HEK293 (cell line): Measurements from ENCODE around the gene GDPGP1.

ENCODE experiments used
- CTCF ChIA-PET: fragments of 350-600 bp; formaldehyde crosslinking; extraction: SDS; loops from one replicate; lab custom pipeline; 2021; ENCODE audit warnings: antibody characterized with exemption; lab: Yijun Ruan, JAX
- POLR2A ChIA-PET: fragments of 300-600 bp; formaldehyde crosslinking; extraction: SDS; loops from one replicate; lab custom pipeline; 2020; ENCODE audit warnings: antibody characterized with exemption, inconsistent platforms; lab: Yijun Ruan, JAX
- H3K27ac ChIP-seq: fragments of 200-500 bp; sonication (Bioruptor generic); 2 replicates; pipeline ENCODE4 v1.5.1; 2014; ENCODE audit warnings: low read depth, low read length, control low read depth, inconsistent platforms; ENCODE audit errors: extremely low read depth
- H3K36me3 ChIP-seq, 2 experiments: fragments of 200-500 bp in 1 of 2; sonication (Bioruptor generic) in 1 of 2; 1 replicate in 1 of 2; 2 replicates in 1 of 2; pipeline ENCODE4 v1.5.1; 2014 to 2017; ENCODE audit warnings: inconsistent platforms in 2 of 2, low read length in 2 of 2; ENCODE audit not compliant: control insufficient read depth in 2 of 2, insufficient read depth in 1 of 2
- H3K4me1 ChIP-seq: fragments of 200-500 bp; sonication (Bioruptor generic); 2 replicates; pipeline ENCODE4 v1.5.1; 2014; ENCODE audit warnings: mild to moderate bottlenecking, low read length, inconsistent platforms; ENCODE audit not compliant: control insufficient read depth, insufficient read depth
- H3K4me3 ChIP-seq: 2 replicates; pipeline ENCODE4 v1.5.1; 2011; ENCODE audit warnings: low read depth, mild to moderate bottlenecking, control low read depth, low read length, moderate library complexity
- H3K9me3 ChIP-seq: fragments of 200-500 bp; sonication (Bioruptor generic); 2 replicates; pipeline ENCODE4 v1.5.1; 2014; ENCODE audit warnings: low read depth, low read length, inconsistent platforms; ENCODE audit not compliant: control insufficient read depth, insufficient read depth
- BCL11A ChIP-seq: fragments of 450-650 bp; formaldehyde crosslinking; IDR thresholded peaks from 2 replicates; pipeline ENCODE4 v1.5.1; 2016; ENCODE audit warnings: low read depth, missing biosample characterization, missing genetic modification characterization
- KLF7 ChIP-seq: fragments of 450-650 bp; formaldehyde crosslinking; IDR thresholded peaks from 2 replicates; pipeline ENCODE4 v1.5.1; 2016; ENCODE audit warnings: missing biosample characterization, missing genetic modification characterization, borderline replicate concordance
- REST ChIP-seq: fragments of 450-650 bp; formaldehyde crosslinking; IDR thresholded peaks from 2 replicates; pipeline ENCODE4 v1.5.1; 2016; ENCODE audit warnings: missing biosample characterization, missing genetic modification characterization
- SCRT1 ChIP-seq: fragments of 450-650 bp; formaldehyde crosslinking; IDR thresholded peaks from 2 replicates; pipeline ENCODE4 v1.5.1; 2016; ENCODE audit warnings: missing biosample characterization, missing genetic modification characterization, borderline replicate concordance
- SP2 ChIP-seq: fragments of 450-650 bp; formaldehyde crosslinking; IDR thresholded peaks from 2 replicates; pipeline ENCODE4 v1.5.1; 2016; ENCODE audit warnings: missing biosample characterization, missing genetic modification characterization
- SP3 ChIP-seq: fragments of 450-650 bp; formaldehyde crosslinking; IDR thresholded peaks from 2 replicates; pipeline ENCODE4 v1.5.1; 2016; ENCODE audit warnings: missing biosample characterization, missing genetic modification characterization
- TRIM28 ChIP-seq: IDR thresholded peaks from 2 replicates; pipeline ENCODE4 v1.6.1; 2011; ENCODE audit warnings: low read length, control low read depth, borderline replicate concordance
- ZBTB49 ChIP-seq: fragments of 450-650 bp; formaldehyde crosslinking; IDR thresholded peaks from 2 replicates; pipeline ENCODE4 v1.5.1; 2016; ENCODE audit warnings: missing biosample characterization, missing genetic modification characterization, low read depth
- ZBTB6 ChIP-seq: fragments of 450-650 bp; formaldehyde crosslinking; IDR thresholded peaks from 2 replicates; pipeline ENCODE4 v1.5.1; 2017; ENCODE audit warnings: missing biosample characterization, missing genetic modification characterization
- ZFHX2 ChIP-seq: fragments of 450-650 bp; formaldehyde crosslinking; conservative IDR thresholded peaks from 2 replicates; pipeline ENCODE4 v1.5.1; 2016; ENCODE audit warnings: missing biosample characterization, missing genetic modification characterization
- ZNF16 ChIP-seq: fragments of 450-650 bp; formaldehyde crosslinking; IDR thresholded peaks from 2 replicates; pipeline ENCODE4 v1.5.1; 2016; ENCODE audit warnings: low read depth, missing biosample characterization, missing genetic modification characterization
- ZNF239 ChIP-seq: fragments of 450-650 bp; formaldehyde crosslinking; IDR thresholded peaks from 2 replicates; pipeline ENCODE4 v1.5.1; 2016; ENCODE audit warnings: missing biosample characterization, missing genetic modification characterization
- ZNF292 ChIP-seq: fragments of 450-650 bp; formaldehyde crosslinking; IDR thresholded peaks from 2 replicates; pipeline ENCODE4 v1.5.1; 2016; ENCODE audit warnings: low read depth, missing biosample characterization, missing genetic modification characterization, borderline replicate concordance
- ZNF311 ChIP-seq: fragments of 450-650 bp; formaldehyde crosslinking; IDR thresholded peaks from 2 replicates; pipeline ENCODE4 v1.5.1; 2017; ENCODE audit warnings: missing biosample characterization, missing genetic modification characterization, borderline replicate concordance
- ZNF48 ChIP-seq: fragments of 450-650 bp; formaldehyde crosslinking; IDR thresholded peaks from 2 replicates; pipeline ENCODE4 v1.5.1; 2016; ENCODE audit warnings: missing biosample characterization, missing genetic modification characterization
- ZNF521 ChIP-seq: fragments of 450-650 bp; formaldehyde crosslinking; IDR thresholded peaks from 2 replicates; pipeline ENCODE4 v1.5.1; 2017; ENCODE audit warnings: missing biosample characterization, mild to moderate bottlenecking, missing genetic modification characterization
- ZNF544 ChIP-seq: fragments of 450-650 bp; formaldehyde crosslinking; IDR thresholded peaks from 2 replicates; pipeline ENCODE4 v1.5.0; 2017; ENCODE audit warnings: missing biosample characterization, missing genetic modification characterization
- ZNF549 ChIP-seq: fragments of 450-650 bp; IDR thresholded peaks from 2 replicates; pipeline ENCODE4 v1.5.1; 2018; ENCODE audit warnings: missing biosample characterization, missing genetic modification characterization, mild to moderate bottlenecking, inconsistent platforms, moderate library complexity
- ZNF624 ChIP-seq: fragments of 450-650 bp; formaldehyde crosslinking; IDR thresholded peaks from 2 replicates; pipeline ENCODE4 v1.5.1; 2017; ENCODE audit warnings: missing biosample characterization, missing genetic modification characterization
- ZNF654 ChIP-seq: fragments of 450-650 bp; formaldehyde crosslinking; IDR thresholded peaks from 2 replicates; pipeline ENCODE4 v1.5.1; 2016; ENCODE audit warnings: low read depth, missing biosample characterization, missing genetic modification characterization
- ZNF677 ChIP-seq: fragments of 450-650 bp; IDR thresholded peaks from 2 replicates; pipeline ENCODE4 v1.5.0; 2018; ENCODE audit warnings: missing biosample characterization, mild to moderate bottlenecking, missing genetic modification characterization, moderate library complexity
- ZSCAN23 ChIP-seq: fragments of 450-650 bp; formaldehyde crosslinking; IDR thresholded peaks from 2 replicates; pipeline ENCODE4 v1.5.1; 2016; ENCODE audit warnings: missing biosample characterization, missing genetic modification characterization

Gene GDPGP1

GRCh38 chr15:90239371-90239770, 5.4 kb downstream of the GDPGP1 start:
- Histone ChIP-seq H3K36me3 (peaks cover 14 to 22% of the 10 kb centered on the region in 2 experiments; a peak in 2 of 3 replicates), H3K27ac (no peak overlapping the region), H3K9me3 (no peaks in the 10 kb centered on the region), H3K4me1 (no peaks in the 10 kb centered on the region), H3K4me3 (no peak overlapping the region)
- TF ChIP-seq ZNF521 (tag by site-specific recombination) (no peak), ZNF48 (tag by site-specific recombination) (no peak), ZNF549 (tag by site-specific recombination) (no peak), ZNF677 (no peak), REST (tag by site-specific recombination) (no peak), ZSCAN23 (no peak), ZNF292 (tag by site-specific recombination) (no peak), ZNF624 (no peak), SP2 (no peak), ZFHX2 (no peak), ZBTB49 (tag by site-specific recombination) (no peak), KLF7 (tag by site-specific recombination) (no peak)
- ChIA-PET POLR2A (interaction anchor here (1.3 kb wide), 1 partner anchor 10 kb away, joined by 3 read pairs; the partner anchor contains the start of gene TTLL13), CTCF (no interaction called here)

GRCh38 chr15:90240856-90241255, 6.8 kb downstream of the GDPGP1 start:
- Histone ChIP-seq H3K27ac (no peak overlapping the region), H3K4me3 (no peak overlapping the region), H3K9me3 (no peaks in the 10 kb centered on the region), H3K36me3 (peaks cover 14 to 22% of the 10 kb centered on the region in 2 experiments; a peak in 2 of 3 replicates), H3K4me1 (no peaks in the 10 kb centered on the region)
- ChIA-PET CTCF (interaction anchor here (0.6 to 0.9 kb wide), 2 partner anchors 60 to 128 kb away, joined by 3 read pairs; no protein-coding TSS in a partner anchor), POLR2A (interaction anchor here (0.6 kb wide), 1 partner anchor 8 kb away, joined by 6 read pairs; the partner anchor contains the start of gene TTLL13)
- TF ChIP-seq ZNF16 (tag by site-specific recombination) (no peak), SP3 (tag by site-specific recombination) (no peak)

GRCh38 chr15:90241343-90242192, 7.6 kb downstream of the GDPGP1 start:
- POLR2A ChIA-PET, result interaction anchor here (0.6 kb wide), 1 partner anchor 343 kb away, joined by 3 read pairs; no protein-coding TSS in a partner anchor

More at GRCh38 chr15:90241343-90242192, 7.6 kb downstream of the GDPGP1 start:
- Histone ChIP-seq H3K4me1 (no peaks in the 10 kb centered on the region), H3K4me3 (no peak overlapping the region), H3K9me3 (no peaks in the 10 kb centered on the region), H3K36me3 (peaks cover 14 to 22% of the 10 kb centered on the region in 2 experiments; a peak in 2 of 3 replicates), H3K27ac (no peak overlapping the region)
- no peak for TF ChIP-seq ZNF311
- TF ChIP-seq SCRT1 (tag by site-specific recombination), result no peak
- no peak for TF ChIP-seq ZNF654 (tag by site-specific recombination)
- TF ChIP-seq ZBTB6, result no peak
- no peak for TF ChIP-seq ZNF521 (tag by site-specific recombination)
- no peak for TF ChIP-seq ZNF239 (tag by site-specific recombination)
- TF ChIP-seq ZNF624, result no peak
- no peak for TF ChIP-seq BCL11A (tag by site-specific recombination)
- no peak for TF ChIP-seq ZNF544 (tag by site-specific recombination)
- TF ChIP-seq TRIM28, result no peak
- CTCF ChIA-PET, result interaction anchor here (0.9 kb wide), 1 partner anchor 59 kb away, joined by 3 read pairs; no protein-coding TSS in a partner anchor
